Measurements from ENCODE around the gene PSMD5.

GRCh38 chr9:120870206-120870605, 27.5 kb upstream of the PSMD5 start:
- TF ChIP-seq CTCF (IDR thresholded peaks at IDR 0.05) (no peak), POLR2A (IDR thresholded peaks at IDR 0.05) (no peak)

All from heart left ventricle (tissue), 13 donors.